Measurements from ENCODE around the gene UBXN1.

The UBXN1 gene

DNA sequence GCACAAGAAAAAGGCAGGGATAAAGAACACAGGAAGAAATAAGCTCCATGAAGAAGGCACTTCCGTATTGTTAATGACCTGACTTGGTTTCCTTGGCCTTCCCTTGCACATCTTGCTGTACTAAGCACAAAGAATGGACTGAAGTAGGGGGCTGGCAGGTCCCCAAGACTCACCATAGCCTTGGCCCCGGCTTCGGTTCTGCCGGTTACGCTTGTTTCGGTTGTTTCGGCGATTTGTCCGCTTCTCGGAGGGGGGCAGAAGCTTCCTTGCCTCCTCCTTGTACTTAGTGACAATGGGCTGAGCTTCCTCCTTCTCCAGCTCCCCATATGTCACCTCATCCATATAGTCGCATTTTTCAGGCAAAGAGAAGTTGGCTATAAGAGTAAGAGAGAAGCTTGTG lies 37.9 kb upstream of the UBXN1 start:
- H3K9ac ChIP-seq (ENCODE audit: low read length): no peak overlapping the region
- H3K4me1 ChIP-seq (ENCODE audit: control insufficient read depth, insufficient read depth, low read length): peaks cover 27% of the 10 kb centered on the region
- no peaks in the 10 kb centered on the region for H3K27me3 ChIP-seq (ENCODE audit: control insufficient read depth, insufficient read depth, low read length)
- H3K4me3 ChIP-seq (ENCODE audit: low read length): no peak overlapping the region
- no peaks in the 10 kb centered on the region for H3K9me3 ChIP-seq (ENCODE audit: control insufficient read depth, low read length)
- peaks cover 20% of the 10 kb centered on the region for H3K36me3 ChIP-seq (ENCODE audit: control insufficient read depth, insufficient read depth, low read length)

DNA sequence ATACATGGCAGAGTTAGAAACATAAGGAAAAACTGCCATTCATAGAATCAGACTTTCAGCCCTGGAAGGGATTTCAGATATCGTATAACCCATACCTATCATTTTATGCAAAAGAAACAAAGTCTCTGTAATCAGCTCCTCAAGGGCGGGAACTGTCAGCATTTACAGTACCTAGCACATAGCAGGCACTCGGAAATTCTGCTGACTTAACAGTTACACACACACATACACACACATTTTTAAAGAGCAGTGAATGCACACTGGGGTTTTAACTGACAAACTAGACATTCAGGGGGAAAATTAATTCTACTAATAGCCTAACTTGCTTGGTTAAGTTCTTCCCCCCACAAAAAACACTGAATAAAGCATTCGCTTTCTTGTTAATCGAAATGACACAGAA lies 37.3 kb upstream of the UBXN1 start:
- no peak overlapping the region for H3K9ac ChIP-seq (ENCODE audit: low read length)
- H3K4me1 ChIP-seq (ENCODE audit: control insufficient read depth, insufficient read depth, low read length): peaks cover 27% of the 10 kb centered on the region
- H3K36me3 ChIP-seq (ENCODE audit: control insufficient read depth, insufficient read depth, low read length): peaks cover 15% of the 10 kb centered on the region
- no peaks in the 10 kb centered on the region for H3K9me3 ChIP-seq (ENCODE audit: control insufficient read depth, low read length)
- H3K4me3 ChIP-seq (ENCODE audit: low read length): no peak overlapping the region
- no peaks in the 10 kb centered on the region for H3K27me3 ChIP-seq (ENCODE audit: control insufficient read depth, insufficient read depth, low read length)

DNA sequence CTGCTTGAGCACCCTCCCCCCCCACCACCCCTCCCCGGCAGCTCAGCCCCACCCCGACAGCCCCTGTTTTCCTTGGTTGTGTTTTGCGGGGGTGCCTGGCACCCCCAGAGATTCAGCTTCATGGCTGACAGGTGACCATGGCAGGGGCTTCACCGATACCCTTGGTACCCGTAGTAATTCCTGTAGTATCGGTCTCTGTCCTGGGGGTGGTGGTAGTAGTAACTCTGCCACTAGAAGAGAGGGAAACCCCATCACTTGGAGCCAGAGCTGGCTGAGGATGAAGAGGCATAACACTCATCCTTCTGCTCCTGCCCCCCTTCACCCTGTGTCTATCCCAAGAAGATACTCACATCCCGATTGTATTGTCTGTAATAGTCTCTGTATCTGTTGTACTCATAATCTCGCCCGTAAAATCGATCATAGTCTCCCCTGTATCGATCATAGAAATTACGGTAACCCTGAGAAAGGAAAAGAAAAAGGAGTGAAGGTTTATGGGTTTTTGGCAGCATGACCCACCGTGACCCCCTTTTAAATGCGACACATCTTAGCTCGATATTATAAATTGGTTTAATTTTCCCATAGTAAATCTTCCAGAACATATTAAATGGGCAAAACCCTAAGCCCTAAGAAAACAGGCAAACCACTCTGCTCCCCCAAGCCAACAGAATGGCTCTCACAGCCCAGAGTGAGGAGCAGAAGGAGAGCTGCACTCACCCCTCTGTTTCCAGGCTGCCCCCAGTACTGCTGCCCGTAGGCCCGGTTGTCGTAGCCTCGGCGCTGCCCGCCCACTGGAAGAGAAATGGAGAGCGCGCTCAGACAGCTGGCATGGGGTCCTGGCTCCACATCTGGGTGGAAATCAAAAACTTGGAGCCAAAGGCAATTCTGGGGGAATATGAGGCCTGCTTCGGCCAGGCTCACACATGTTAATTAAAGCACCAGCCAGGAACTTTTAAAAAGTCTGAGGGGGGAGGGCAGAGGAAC lies 36.6 kb upstream of the UBXN1 start:
- peaks cover 30% of the 10 kb centered on the region for H3K4me1 ChIP-seq (ENCODE audit: control insufficient read depth, insufficient read depth, low read length)
- H3K9me3 ChIP-seq (ENCODE audit: control insufficient read depth, low read length): no peaks in the 10 kb centered on the region
- no peaks in the 10 kb centered on the region for H3K27me3 ChIP-seq (ENCODE audit: control insufficient read depth, insufficient read depth, low read length)
- H3K36me3 ChIP-seq (ENCODE audit: control insufficient read depth, insufficient read depth, low read length): peaks cover 16% of the 10 kb centered on the region
- no peak overlapping the region for H3K4me3 ChIP-seq (ENCODE audit: low read length)
- no peak overlapping the region for H3K9ac ChIP-seq (ENCODE audit: low read length)

DNA sequence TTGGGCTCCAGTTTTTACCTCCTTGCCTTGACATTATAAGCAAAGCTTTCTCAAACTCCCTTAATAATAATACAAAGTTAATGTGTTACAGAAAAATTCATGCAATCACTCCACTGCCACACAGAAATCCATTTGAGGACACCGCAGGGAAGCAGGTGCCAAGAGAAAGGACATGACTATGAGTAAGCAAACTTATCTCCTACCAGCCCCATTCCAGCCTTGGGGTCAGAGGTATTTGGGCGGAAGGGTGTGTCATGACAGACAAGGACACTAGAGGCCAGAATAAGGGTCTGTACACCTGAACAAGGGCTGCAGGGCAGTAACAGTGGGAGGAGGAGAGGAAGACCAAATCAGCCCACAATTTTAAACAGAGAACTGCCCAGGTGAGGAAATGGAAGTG lies 34.5 kb upstream of the UBXN1 start:
- Histone ChIP-seq H3K4me3 (ENCODE audit: low read length) (no peak overlapping the region), H3K36me3 (ENCODE audit: control insufficient read depth, insufficient read depth, low read length) (peaks cover 17% of the 10 kb centered on the region), H3K27me3 (ENCODE audit: control insufficient read depth, insufficient read depth, low read length) (no peaks in the 10 kb centered on the region), H3K9ac (ENCODE audit: low read length) (peak overlapping the region; percentile 38), H3K9me3 (ENCODE audit: control insufficient read depth, low read length) (no peaks in the 10 kb centered on the region), H3K4me1 (ENCODE audit: control insufficient read depth, insufficient read depth, low read length) (peaks cover 43% of the 10 kb centered on the region)

DNA sequence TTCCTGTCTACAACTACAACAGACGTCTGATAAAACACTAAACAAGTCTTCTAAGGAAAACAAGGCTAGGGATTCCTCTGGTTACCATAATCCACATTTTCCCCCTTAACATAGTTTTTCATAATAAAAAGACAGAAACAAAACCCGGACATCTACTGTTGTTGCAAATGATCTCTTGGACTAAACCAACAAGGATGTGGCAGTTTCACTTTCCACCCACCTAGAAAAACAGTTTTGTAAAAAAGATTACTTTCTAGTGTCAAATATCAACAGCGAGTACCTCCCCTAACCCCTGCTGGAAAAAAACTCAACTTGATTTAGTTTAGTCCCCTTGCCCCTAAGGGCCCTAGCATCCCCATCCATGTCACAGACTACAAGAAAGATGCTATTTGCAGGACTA lies 34.0 kb upstream of the UBXN1 start:
- peak overlapping the region; percentile 38 for H3K9ac ChIP-seq (ENCODE audit: low read length)
- no peaks in the 10 kb centered on the region for H3K9me3 ChIP-seq (ENCODE audit: control insufficient read depth, low read length)
- no peak overlapping the region for H3K4me3 ChIP-seq (ENCODE audit: low read length)
- H3K4me1 ChIP-seq (ENCODE audit: control insufficient read depth, insufficient read depth, low read length): peaks cover 46% of the 10 kb centered on the region
- H3K36me3 ChIP-seq (ENCODE audit: control insufficient read depth, insufficient read depth, low read length): peaks cover 17% of the 10 kb centered on the region
- H3K27me3 ChIP-seq (ENCODE audit: control insufficient read depth, insufficient read depth, low read length): no peaks in the 10 kb centered on the region

DNA sequence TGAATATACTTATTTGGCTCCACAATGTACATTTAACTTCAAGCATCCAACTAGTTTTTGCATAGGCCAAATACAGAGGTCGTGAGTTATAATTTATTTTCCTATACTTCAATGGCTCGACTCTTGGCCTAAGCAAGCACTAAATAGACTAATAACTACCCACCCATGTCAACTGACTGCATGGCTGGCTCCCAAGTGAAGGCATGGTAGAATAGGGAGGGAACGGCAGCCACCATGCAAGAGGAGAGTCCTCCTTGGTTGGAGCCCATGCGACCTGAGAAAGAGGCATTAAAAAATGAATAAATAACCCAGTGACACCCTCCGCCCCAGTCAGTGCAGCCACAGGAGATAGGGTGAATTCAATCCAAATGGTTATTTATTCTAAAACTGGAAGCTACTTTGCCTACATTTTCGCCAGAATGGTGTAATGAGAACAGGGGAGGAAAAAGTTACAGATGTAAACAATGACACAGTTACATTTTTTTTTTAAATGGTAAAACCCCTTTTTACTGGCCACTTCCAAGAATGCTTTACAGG lies 33.5 kb upstream of the UBXN1 start:
- Histone ChIP-seq H3K36me3 (ENCODE audit: control insufficient read depth, insufficient read depth, low read length) (peaks cover 17% of the 10 kb centered on the region), H3K9me3 (ENCODE audit: control insufficient read depth, low read length) (no peaks in the 10 kb centered on the region), H3K9ac (ENCODE audit: low read length) (peak overlapping the region; percentile 38), H3K27me3 (ENCODE audit: control insufficient read depth, insufficient read depth, low read length) (no peaks in the 10 kb centered on the region), H3K4me3 (ENCODE audit: low read length) (no peak overlapping the region), H3K4me1 (ENCODE audit: control insufficient read depth, insufficient read depth, low read length) (peaks cover 46% of the 10 kb centered on the region)

DNA sequence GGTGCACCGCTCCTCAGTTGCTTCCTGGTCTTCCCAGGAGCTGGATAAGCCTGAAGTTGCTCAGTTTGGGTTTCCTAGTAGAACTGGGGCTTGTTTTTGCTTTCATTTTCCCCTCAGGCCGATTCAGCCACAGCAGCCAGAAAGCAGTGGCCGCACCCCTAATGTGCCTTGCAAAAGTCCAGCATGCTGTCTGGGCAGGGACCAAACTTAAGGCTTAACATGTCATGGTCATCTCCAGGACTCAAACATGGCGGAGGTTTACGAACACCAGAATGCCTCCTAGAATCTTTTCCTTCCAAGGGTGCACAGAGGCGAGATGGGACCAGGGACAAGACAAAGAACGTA lies 31.1 kb upstream of the UBXN1 start:
- Histone ChIP-seq H3K9me3 (ENCODE audit: control insufficient read depth, low read length) (no peaks in the 10 kb centered on the region), H3K9ac (ENCODE audit: low read length) (peak overlapping the region; percentile 92), H3K4me3 (ENCODE audit: low read length) (peak overlapping the region; percentile 86), H3K27me3 (ENCODE audit: control insufficient read depth, insufficient read depth, low read length) (no peaks in the 10 kb centered on the region), H3K36me3 (ENCODE audit: control insufficient read depth, insufficient read depth, low read length) (peaks cover 11% of the 10 kb centered on the region), H3K4me1 (ENCODE audit: control insufficient read depth, insufficient read depth, low read length) (peaks cover 62% of the 10 kb centered on the region)

DNA sequence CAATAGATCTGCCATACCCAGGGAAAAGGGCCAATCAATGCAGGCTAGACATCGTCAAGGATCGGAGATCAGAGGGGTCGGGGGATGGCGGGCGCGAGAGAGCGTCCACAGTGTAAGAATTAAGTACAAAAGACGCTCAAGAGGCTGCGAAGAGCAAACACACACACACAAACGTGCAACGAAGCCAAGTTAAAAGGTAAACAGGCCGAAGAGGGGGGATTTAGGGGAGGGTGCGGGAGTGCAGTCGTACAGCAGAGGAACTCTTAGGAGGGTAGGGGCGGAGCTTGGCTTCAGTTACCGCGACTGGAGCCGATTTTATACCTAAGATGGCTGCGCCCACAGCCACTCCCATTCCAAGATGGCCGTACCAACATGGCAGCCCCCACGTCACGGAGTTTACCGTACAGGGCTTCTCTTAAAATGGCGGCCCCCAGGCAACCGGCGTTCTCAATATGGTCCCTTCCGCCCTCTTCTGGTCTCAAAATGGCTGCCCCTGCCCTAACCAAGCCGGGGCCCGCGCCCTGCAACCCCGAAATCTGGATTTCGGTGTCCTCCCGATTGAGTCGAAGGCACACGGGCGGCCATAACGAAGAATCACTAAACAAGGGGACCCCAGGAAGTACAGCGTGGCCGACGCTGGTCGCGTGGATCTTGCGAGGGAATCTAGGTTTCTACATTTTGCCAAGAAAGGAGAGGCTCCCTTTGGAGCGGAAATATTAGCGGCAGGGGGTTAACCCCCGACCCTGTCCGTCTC lies 30.6 kb upstream of the UBXN1 start:
- peak overlapping the region; percentile 92 for H3K9ac ChIP-seq (ENCODE audit: low read length)
- no peaks in the 10 kb centered on the region for H3K9me3 ChIP-seq (ENCODE audit: control insufficient read depth, low read length)
- H3K4me1 ChIP-seq (ENCODE audit: control insufficient read depth, insufficient read depth, low read length): peaks cover 62% of the 10 kb centered on the region
- no peaks in the 10 kb centered on the region for H3K27me3 ChIP-seq (ENCODE audit: control insufficient read depth, insufficient read depth, low read length)
- peaks cover 7% of the 10 kb centered on the region for H3K36me3 ChIP-seq (ENCODE audit: control insufficient read depth, insufficient read depth, low read length)
- peak overlapping the region; percentile 86 for H3K4me3 ChIP-seq (ENCODE audit: low read length)

DNA sequence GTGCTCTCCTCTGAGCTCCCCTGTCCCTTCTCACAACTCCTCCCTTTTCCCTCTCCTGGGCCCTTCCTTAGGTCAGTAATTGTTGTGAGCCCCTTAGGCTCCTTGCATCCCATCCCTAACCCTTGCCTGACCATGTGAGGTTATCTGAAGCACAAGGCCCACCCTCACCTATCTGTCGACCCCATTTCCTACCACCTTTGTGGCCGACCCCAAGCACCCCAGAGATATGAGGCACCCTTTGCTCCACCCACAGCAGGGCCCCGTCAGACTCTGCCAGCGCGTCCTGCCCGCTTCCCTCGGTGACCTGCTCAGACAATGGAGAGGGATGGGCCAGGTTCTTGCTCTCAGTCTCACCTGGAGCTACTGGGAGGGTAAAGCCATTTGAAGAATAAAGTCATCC lies 29.9 kb upstream of the UBXN1 start:
- Histone ChIP-seq H3K9me3 (ENCODE audit: control insufficient read depth, low read length) (no peaks in the 10 kb centered on the region), H3K36me3 (ENCODE audit: control insufficient read depth, insufficient read depth, low read length) (peaks cover 5% of the 10 kb centered on the region), H3K4me3 (ENCODE audit: low read length) (peak overlapping the region; percentile 52), H3K9ac (ENCODE audit: low read length) (peak overlapping the region; percentile 92), H3K27me3 (ENCODE audit: control insufficient read depth, insufficient read depth, low read length) (no peaks in the 10 kb centered on the region), H3K4me1 (ENCODE audit: control insufficient read depth, insufficient read depth, low read length) (peaks cover 56% of the 10 kb centered on the region)

DNA sequence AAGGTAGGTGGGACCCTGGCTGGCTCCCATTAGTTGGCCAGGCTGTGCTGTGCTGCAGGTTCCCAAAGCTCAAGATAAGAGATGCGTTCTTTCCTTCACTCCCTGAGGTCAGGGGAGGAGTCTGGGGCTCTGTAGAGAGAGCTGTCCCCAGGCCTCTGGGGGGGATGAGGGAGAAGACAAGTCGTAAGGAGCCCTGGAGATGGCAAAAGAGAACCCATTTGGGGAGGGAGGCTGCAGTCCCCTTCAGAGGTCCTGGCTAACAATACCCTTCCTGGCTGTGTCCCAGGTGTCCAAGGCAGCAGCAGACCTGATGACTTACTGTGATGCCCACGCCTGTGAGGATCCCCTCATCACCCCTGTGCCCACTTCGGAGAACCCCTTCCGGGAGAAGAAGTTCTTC lies 29.5 kb upstream of the UBXN1 start:
- no peaks in the 10 kb centered on the region for H3K27me3 ChIP-seq (ENCODE audit: control insufficient read depth, insufficient read depth, low read length)
- peak overlapping the region; percentile 92 for H3K9ac ChIP-seq (ENCODE audit: low read length)
- H3K4me1 ChIP-seq (ENCODE audit: control insufficient read depth, insufficient read depth, low read length): peaks cover 52% of the 10 kb centered on the region
- H3K36me3 ChIP-seq (ENCODE audit: control insufficient read depth, insufficient read depth, low read length): peaks cover 5% of the 10 kb centered on the region
- peak overlapping the region; percentile 52 for H3K4me3 ChIP-seq (ENCODE audit: low read length)
- no peaks in the 10 kb centered on the region for H3K9me3 ChIP-seq (ENCODE audit: control insufficient read depth, low read length)

DNA sequence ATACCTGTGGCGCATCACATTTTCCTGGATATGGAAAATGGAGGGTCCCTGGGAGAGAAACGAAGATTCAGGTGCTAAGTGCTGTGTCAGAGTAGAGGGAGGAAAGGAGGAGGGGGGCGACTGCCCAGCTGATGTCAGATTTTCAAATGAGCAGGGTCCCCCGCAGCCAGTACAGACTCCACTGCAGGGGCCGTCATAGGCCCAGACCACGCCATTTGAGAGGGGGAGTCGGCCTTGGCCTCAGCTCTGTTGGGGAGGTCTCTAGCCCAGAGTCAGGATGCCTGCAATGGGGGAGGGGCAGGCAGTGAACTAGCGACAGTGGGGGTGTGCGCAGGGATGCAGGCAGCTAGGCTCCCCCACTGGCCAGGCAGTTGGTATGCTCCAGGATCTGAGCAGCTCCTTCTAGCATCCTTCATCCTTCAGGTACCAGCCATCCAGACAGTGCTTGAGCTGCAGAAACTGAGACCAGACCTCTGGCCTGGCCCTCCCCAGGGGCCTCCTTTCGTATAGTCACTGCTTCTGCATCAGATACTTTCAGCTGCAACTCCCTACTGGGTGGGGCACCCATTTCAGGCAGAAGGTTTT lies 28.5 kb upstream of the UBXN1 start, which contains the start of the genes BSCL2 and GNG3:
TSS of gene BSCL2 (minus strand) at position 148 of the 585 bp plus-strand sequence. CDS start 229 bp downstream, outside the sequence.
TSS of gene GNG3 (plus strand) at position 400 of the 585 bp plus-strand sequence. CDS start 620 bp downstream, outside the sequence.
- H3K4me1 ChIP-seq (ENCODE audit: control insufficient read depth, insufficient read depth, low read length): peaks cover 42% of the 10 kb centered on the region
- H3K9ac ChIP-seq (ENCODE audit: low read length): peak within 1 kb of the TSS; percentile 45
- H3K9me3 ChIP-seq (ENCODE audit: control insufficient read depth, low read length): no peaks in the 10 kb centered on the region
- H3K36me3 ChIP-seq (ENCODE audit: control insufficient read depth, insufficient read depth, low read length): peaks cover 5% of the 10 kb centered on the region
- H3K4me3 ChIP-seq (ENCODE audit: low read length): peak within 1 kb of the TSS; percentile 75
- H3K27me3 ChIP-seq (ENCODE audit: control insufficient read depth, insufficient read depth, low read length): no peaks in the 10 kb centered on the region

All from mucosa of stomach (tissue), 1 donor.